ENCODE data around the gene RINL. TPM values are rescaled to one million over a fixed set of nuclear protein-coding genes. Genes with fewer than 3 reads are reported as not detected.
A peak's percentile ranks its signal among the peaks of the same experiment; 100 is the strongest.
"Not testable (repeated sequence)": the region's sequence is repeated elsewhere in the genome, so short reads cannot be mapped to it uniquely, and the experiment has no call there.

Gene RINL
- total and polyA plus RNA-seq, 5 donors: 3.1 to 7.2 (median 3.8) TPM

GRCh38 chr19:38890686-38891085, 12.6 kb upstream of the RINL start:
- intact Hi-C loops (cut with DNase I): no loop called here
- DNase-seq (peak in 1 of 3 donors; percentile 41), ATAC-seq (peak; percentile 18 to 63)
- H3K9me3 ChIP-seq (ENCODE audit: control insufficient read depth, low read length): no peaks in the 10 kb centered on the region
- H3K27me3 ChIP-seq (ENCODE audit: control insufficient read depth, insufficient read depth): no peaks in the 10 kb centered on the region
- H3K4me1 ChIP-seq (ENCODE audit: control insufficient read depth, insufficient read depth, low read length): peaks cover 2% of the 10 kb centered on the region
- peak overlapping the region; percentile 1 for H3K27ac ChIP-seq (ENCODE audit: low read length)
- no peak overlapping the region for H3K4me3 ChIP-seq (ENCODE audit: low read length)

- H3K4me3 ChIP-seq (ENCODE audit: low read length): no peak overlapping the region
- peak in 1 of 3 donors; percentile 25 for DNase-seq
- intact Hi-C loops (cut with DNase I): no loop called here
- H3K4me1 ChIP-seq (ENCODE audit: control insufficient read depth, insufficient read depth, low read length): peaks cover 2% of the 10 kb centered on the region
- no peaks in the 10 kb centered on the region for H3K27me3 ChIP-seq (ENCODE audit: control insufficient read depth, insufficient read depth)
- ATAC-seq: no peak
- no peaks in the 10 kb centered on the region for H3K9me3 ChIP-seq (ENCODE audit: control insufficient read depth, low read length)
- no peak overlapping the region for H3K27ac ChIP-seq (ENCODE audit: low read length)
- whole genome bisulfite sequencing: 92% methylated on average over 8 of the region's 8 CpGs
Measured at GRCh38 chr19:38889803-38890202, 11.7 kb upstream of the RINL start.

- ATAC-seq: no peak
- H3K4me3 ChIP-seq (ENCODE audit: low read length): no peak overlapping the region
- DNase-seq: peak in 1 of 3 donors; percentile 35
- H3K4me1 ChIP-seq (ENCODE audit: control insufficient read depth, insufficient read depth, low read length): peaks cover 2% of the 10 kb centered on the region
- intact Hi-C loops (cut with DNase I): no loop called here
- no peaks in the 10 kb centered on the region for H3K27me3 ChIP-seq (ENCODE audit: control insufficient read depth, insufficient read depth)
- H3K9me3 ChIP-seq (ENCODE audit: control insufficient read depth, low read length): no peaks in the 10 kb centered on the region
- H3K27ac ChIP-seq (ENCODE audit: low read length): no peak overlapping the region
- WGBS: 93% methylated on average over 17 of the region's 17 CpGs
Measured at GRCh38 chr19:38888876-38889275, 10.8 kb upstream of the RINL start.

- H3K27me3 ChIP-seq (ENCODE audit: control insufficient read depth, insufficient read depth); H3K4me1 ChIP-seq (ENCODE audit: control insufficient read depth, insufficient read depth, low read length); intact Hi-C loops (cut with DNase I); DNase-seq; H3K27ac ChIP-seq (ENCODE audit: low read length); ATAC-seq; H3K9me3 ChIP-seq (ENCODE audit: control insufficient read depth, low read length); H3K4me3 ChIP-seq (ENCODE audit: low read length): not testable (repeated sequence)
- 96% methylated on average over 3 of the region's 3 CpGs for WGBS
Measured at GRCh38 chr19:38884691-38885090, 6.6 kb upstream of the RINL start.

- WGBS: 95% methylated on average over 9 of the region's 9 CpGs
- Histone ChIP-seq H3K27ac (ENCODE audit: low read length) (no peak overlapping the region), H3K4me3 (ENCODE audit: low read length) (no peak overlapping the region), H3K4me1 (ENCODE audit: control insufficient read depth, insufficient read depth, low read length) (no peaks in the 10 kb centered on the region), H3K27me3 (ENCODE audit: control insufficient read depth, insufficient read depth) (no peaks in the 10 kb centered on the region), H3K9me3 (ENCODE audit: control insufficient read depth, low read length) (no peaks in the 10 kb centered on the region)
- intact Hi-C loops (cut with DNase I): no loop called here
- DNase-seq: no peak
- ATAC-seq: no peak
Measured at GRCh38 chr19:38883286-38883685, 5.2 kb upstream of the RINL start.

- H3K4me1 ChIP-seq (ENCODE audit: control insufficient read depth, insufficient read depth, low read length): no peaks in the 10 kb centered on the region
- intact Hi-C loops (cut with DNase I): no loop called here
- no peak overlapping the region for H3K4me3 ChIP-seq (ENCODE audit: low read length)
- 93% methylated on average over 19 of the region's 19 CpGs for WGBS
- H3K9me3 ChIP-seq (ENCODE audit: control insufficient read depth, low read length): no peaks in the 10 kb centered on the region
- DNase-seq: peak in 1 of 3 donors; percentile 58
- no peak for ATAC-seq
- H3K27ac ChIP-seq (ENCODE audit: low read length): no peak overlapping the region
- H3K27me3 ChIP-seq (ENCODE audit: control insufficient read depth, insufficient read depth): no peaks in the 10 kb centered on the region
Measured at GRCh38 chr19:38880882-38881609, 3.0 kb upstream of the RINL start.

- intact Hi-C loops (cut with DNase I): no loop called here
- Histone ChIP-seq H3K9me3 (ENCODE audit: control insufficient read depth, low read length) (no peaks in the 10 kb centered on the region), H3K27me3 (ENCODE audit: control insufficient read depth, insufficient read depth) (no peaks in the 10 kb centered on the region), H3K27ac (ENCODE audit: low read length) (no peak overlapping the region), H3K4me1 (ENCODE audit: control insufficient read depth, insufficient read depth, low read length) (no peaks in the 10 kb centered on the region), H3K4me3 (ENCODE audit: low read length) (no peak overlapping the region)
- DNase-seq (no peak), ATAC-seq (no peak)
- WGBS: 93% methylated on average over 19 of the region's 19 CpGs
Measured at GRCh38 chr19:38880076-38880881, 2.2 kb upstream of the RINL start.

GRCh38 chr19:38879400-38879751, 1.3 kb upstream of the RINL start:
- 92% methylated on average over 11 of the region's 11 CpGs for WGBS
- DNase-seq (no peak), ATAC-seq (no peak)
- Histone ChIP-seq H3K27ac (ENCODE audit: low read length) (no peak overlapping the region), H3K4me3 (ENCODE audit: low read length) (no peak overlapping the region), H3K4me1 (ENCODE audit: control insufficient read depth, insufficient read depth, low read length) (no peaks in the 10 kb centered on the region), H3K27me3 (ENCODE audit: control insufficient read depth, insufficient read depth) (no peaks in the 10 kb centered on the region), H3K9me3 (ENCODE audit: control insufficient read depth, low read length) (no peaks in the 10 kb centered on the region)
- intact Hi-C loops (cut with DNase I): no loop called here

- Histone ChIP-seq H3K4me1 (ENCODE audit: control insufficient read depth, insufficient read depth, low read length) (no peaks in the 10 kb centered on the region), H3K27ac (ENCODE audit: low read length) (no peak overlapping the region), H3K4me3 (ENCODE audit: low read length) (no peak overlapping the region), H3K27me3 (ENCODE audit: control insufficient read depth, insufficient read depth) (no peaks in the 10 kb centered on the region), H3K9me3 (ENCODE audit: control insufficient read depth, low read length) (no peaks in the 10 kb centered on the region)
- intact Hi-C loops (cut with DNase I): no loop called here
- WGBS: 78% methylated on average over 16 of the region's 16 CpGs
- DNase-seq (no peak), ATAC-seq (no peak)
Measured at GRCh38 chr19:38878575-38879399, 712 bp upstream of the RINL start.

- no peak for ATAC-seq
- H3K27ac ChIP-seq (ENCODE audit: low read length): no peak overlapping the region
- no peak overlapping the region for H3K4me3 ChIP-seq (ENCODE audit: low read length)
- no peak for DNase-seq
- intact Hi-C loops (cut with DNase I): no loop called here
- 79% methylated on average over 6 of the region's 6 CpGs for WGBS
- no peaks in the 10 kb centered on the region for H3K9me3 ChIP-seq (ENCODE audit: control insufficient read depth, low read length)
- H3K27me3 ChIP-seq (ENCODE audit: control insufficient read depth, insufficient read depth): no peaks in the 10 kb centered on the region
- H3K4me1 ChIP-seq (ENCODE audit: control insufficient read depth, insufficient read depth, low read length): no peaks in the 10 kb centered on the region
Measured at GRCh38 chr19:38875656-38876395, 2.2 kb downstream of the RINL start.
